Measurements from ENCODE around the gene TRAPPC12. TPM values are rescaled to one million over a fixed set of nuclear protein-coding genes. Genes with fewer than 3 reads are reported as not detected.
A peak's percentile ranks its signal among the peaks of the same experiment; 100 is the strongest.

TRAPPC12 gene
- total and polyA plus RNA-seq, 8 donors = 46.6 to 158 (median 70.7) TPM

DNA sequence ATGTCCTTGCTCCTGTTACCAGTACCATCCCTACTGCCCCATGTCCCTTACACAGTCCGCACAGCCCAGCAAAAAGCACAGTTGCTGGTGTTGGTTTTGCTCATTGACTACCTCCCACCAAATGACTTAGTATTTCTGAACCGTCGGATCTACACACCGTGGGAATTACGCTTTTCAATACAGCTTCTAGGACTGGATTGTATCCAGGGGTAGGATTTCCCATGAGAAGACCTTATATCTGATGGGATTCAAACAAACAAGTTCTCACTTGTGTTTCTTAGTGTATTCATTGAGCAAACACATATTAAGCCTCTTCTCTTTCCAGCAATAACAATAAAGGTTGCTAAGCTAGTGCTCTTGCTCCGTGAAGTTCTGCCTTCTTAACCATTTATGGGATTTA is 25.8 kb downstream of the TRAPPC12 start:
- 83 to 93% (median 84%) methylated on average over 6 of the region's 6 CpGs for WGBS, 5 donors

DNA sequence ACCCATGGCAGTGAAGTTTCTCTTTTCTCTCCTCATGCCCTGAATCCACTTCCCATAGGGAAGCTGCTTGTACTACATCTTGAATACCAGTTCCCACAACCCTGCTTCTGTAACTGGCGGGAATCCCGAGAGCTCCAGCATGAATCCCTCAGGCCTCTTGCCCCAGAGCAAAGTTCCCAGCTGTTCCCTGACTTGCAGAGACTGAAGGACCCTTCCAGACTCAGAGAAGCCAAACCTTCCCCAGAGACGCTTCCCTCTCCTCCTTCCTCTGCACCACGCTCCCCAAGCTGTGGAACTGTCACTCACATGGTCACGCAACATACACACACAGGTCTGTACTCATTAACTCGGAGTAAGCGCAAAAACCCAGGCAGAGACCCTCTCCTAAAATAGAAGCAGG is 26.4 kb downstream of the TRAPPC12 start:
- no peaks in the 10 kb centered on the region for H3K27me3 ChIP-seq
- H3K27ac ChIP-seq = no peak overlapping the region
- no peak for TF ChIP-seq POLR2AphosphoS5 (IDR thresholded peaks at IDR 0.05)
- TF ChIP-seq, protein P1, sequence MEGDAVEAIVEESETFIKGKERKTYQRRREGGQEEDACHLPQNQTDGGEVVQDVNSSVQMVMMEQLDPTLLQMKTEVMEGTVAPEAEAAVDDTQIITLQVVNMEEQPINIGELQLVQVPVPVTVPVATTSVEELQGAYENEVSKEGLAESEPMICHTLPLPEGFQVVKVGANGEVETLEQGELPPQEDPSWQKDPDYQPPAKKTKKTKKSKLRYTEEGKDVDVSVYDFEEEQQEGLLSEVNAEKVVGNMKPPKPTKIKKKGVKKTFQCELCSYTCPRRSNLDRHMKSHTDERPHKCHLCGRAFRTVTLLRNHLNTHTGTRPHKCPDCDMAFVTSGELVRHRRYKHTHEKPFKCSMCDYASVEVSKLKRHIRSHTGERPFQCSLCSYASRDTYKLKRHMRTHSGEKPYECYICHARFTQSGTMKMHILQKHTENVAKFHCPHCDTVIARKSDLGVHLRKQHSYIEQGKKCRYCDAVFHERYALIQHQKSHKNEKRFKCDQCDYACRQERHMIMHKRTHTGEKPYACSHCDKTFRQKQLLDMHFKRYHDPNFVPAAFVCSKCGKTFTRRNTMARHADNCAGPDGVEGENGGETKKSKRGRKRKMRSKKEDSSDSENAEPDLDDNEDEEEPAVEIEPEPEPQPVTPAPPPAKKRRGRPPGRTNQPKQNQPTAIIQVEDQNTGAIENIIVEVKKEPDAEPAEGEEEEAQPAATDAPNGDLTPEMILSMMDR (IDR thresholded peaks at IDR 0.05) = no peak
- TF ChIP-seq EP300 (IDR thresholded peaks at IDR 0.05) = no peak
- no peak for TF ChIP-seq POLR2A (IDR thresholded peaks at IDR 0.05)
- H3K9me3 ChIP-seq = no peaks in the 10 kb centered on the region
- DNase-seq = peak in 1 of 2 donors; percentile 45
- WGBS, 5 donors = 84 to 97% (median 88%) methylated on average over 7 of the region's 7 CpGs
- no peak overlapping the region for H3K4me3 ChIP-seq
- peaks cover 0 to 9% (median 4%) of the 10 kb centered on the region in 4 donors for H3K4me1 ChIP-seq
- intact Hi-C loops (cut with DNase I; ENCODE audit: low total_unique reads) = no loop called here
- H3K36me3 ChIP-seq = peaks cover 12 to 70% (median 65%) of the 10 kb centered on the region in 4 donors

More for the DNA sequence above, 25.8 kb downstream of the TRAPPC12 start:
- intact Hi-C loops (cut with DNase I; ENCODE audit: low total_unique reads) = no loop called here
- H3K27me3 ChIP-seq = no peaks in the 10 kb centered on the region
- no peak for DNase-seq
- TF ChIP-seq, protein P1 (IDR thresholded peaks at IDR 0.05) = no peak
- no peak for TF ChIP-seq POLR2A (IDR thresholded peaks at IDR 0.05)
- no peak for TF ChIP-seq POLR2AphosphoS5 (IDR thresholded peaks at IDR 0.05)
- no peak for TF ChIP-seq EP300 (IDR thresholded peaks at IDR 0.05)
- no peaks in the 10 kb centered on the region for H3K9me3 ChIP-seq
- H3K4me3 ChIP-seq = no peak overlapping the region
- H3K36me3 ChIP-seq = peaks cover 12 to 75% (median 71%) of the 10 kb centered on the region in 4 donors
- H3K4me1 ChIP-seq = peaks cover 0 to 15% (median 4%) of the 10 kb centered on the region in 4 donors
- H3K27ac ChIP-seq = no peak overlapping the region

DNA sequence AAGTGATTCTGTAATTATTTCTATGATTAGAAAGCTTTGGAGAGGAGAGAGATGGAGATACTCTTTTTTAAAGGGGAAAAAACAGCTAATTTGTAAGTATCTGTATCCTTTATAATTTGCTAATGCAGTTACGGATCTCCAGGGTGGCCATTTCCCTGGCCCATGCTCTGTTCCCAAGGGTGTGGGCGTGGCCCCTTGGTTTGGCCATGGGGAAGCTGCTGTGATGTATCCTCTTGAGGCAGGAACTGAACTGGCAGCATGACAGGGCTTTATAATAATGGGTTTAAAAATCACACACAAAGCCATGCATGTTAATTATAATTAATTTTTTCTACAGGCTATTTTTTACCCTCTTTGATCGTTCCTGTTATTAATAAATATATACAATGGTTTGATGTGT is 27.0 kb downstream of the TRAPPC12 start:
- 80 to 89% (median 85%) methylated on average over 3 of the region's 3 CpGs for WGBS, 5 donors

DNA sequence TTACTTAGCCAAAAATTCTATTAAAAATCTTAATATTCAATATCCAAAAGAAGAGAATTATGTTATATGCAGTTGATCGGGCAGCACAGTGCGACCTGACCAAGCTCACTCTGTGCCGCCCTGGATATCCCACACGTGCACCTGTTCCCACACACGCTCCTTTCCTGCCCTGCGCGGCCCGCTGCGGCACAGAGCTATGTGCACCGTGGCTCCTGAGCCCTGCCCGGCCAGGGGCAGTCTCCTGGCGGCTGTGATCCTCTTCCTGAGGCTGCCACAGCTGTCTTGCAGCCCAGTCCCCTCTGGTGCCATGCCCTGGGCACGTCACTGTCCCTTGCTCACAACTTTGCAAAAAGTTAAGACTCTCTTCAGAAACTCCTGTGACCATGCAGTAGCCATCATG is 29.3 kb downstream of the TRAPPC12 start:
- intact Hi-C loops (cut with DNase I; ENCODE audit: low total_unique reads) = no loop called here
- peaks cover 0 to 9% (median under 1%) of the 10 kb centered on the region in 4 donors for H3K4me1 ChIP-seq
- H3K27ac ChIP-seq = no peak overlapping the region
- no peak overlapping the region for H3K4me3 ChIP-seq
- TF ChIP-seq EP300 (IDR thresholded peaks at IDR 0.05) (no peak), POLR2A (IDR thresholded peaks at IDR 0.05) (no peak), POLR2AphosphoS5 (IDR thresholded peaks at IDR 0.05) (no peak)
- TF ChIP-seq, protein P1 (IDR thresholded peaks at IDR 0.05) = no peak
- DNase-seq = no peak
- no peaks in the 10 kb centered on the region for H3K27me3 ChIP-seq
- H3K9me3 ChIP-seq = no peaks in the 10 kb centered on the region
- H3K36me3 ChIP-seq = peaks cover 0 to 49% (median 42%) of the 10 kb centered on the region in 4 donors
- WGBS, 5 donors = 97 to 99% (median 97%) methylated on average over 13 of the region's 13 CpGs

More for the DNA sequence above, 27.0 kb downstream of the TRAPPC12 start:
- no peaks in the 10 kb centered on the region for H3K27me3 ChIP-seq
- H3K4me1 ChIP-seq = peaks cover 0 to 9% (median 3%) of the 10 kb centered on the region in 4 donors
- H3K4me3 ChIP-seq = no peak overlapping the region
- no peak for TF ChIP-seq POLR2A (IDR thresholded peaks at IDR 0.05)
- TF ChIP-seq POLR2AphosphoS5 (IDR thresholded peaks at IDR 0.05) = no peak
- TF ChIP-seq, protein P1 (IDR thresholded peaks at IDR 0.05) = no peak
- TF ChIP-seq EP300 (IDR thresholded peaks at IDR 0.05) = no peak
- DNase-seq = no peak
- H3K36me3 ChIP-seq = peaks cover 12 to 63% (median 59%) of the 10 kb centered on the region in 4 donors
- intact Hi-C loops (cut with DNase I; ENCODE audit: low total_unique reads) = no loop called here
- H3K9me3 ChIP-seq = no peaks in the 10 kb centered on the region
- H3K27ac ChIP-seq = no peak overlapping the region
